RWPE1 (cell line): ENCODE results near the gene WDR88.

Experiments
- CTCF ChIA-PET: fragments of 350-600 bp; sonication (Branson Sonifier 250); formaldehyde crosslinking; extraction: SDS; loops from one replicate; lab custom pipeline; 2021; lab: Yijun Ruan, JAX
- POLR2A ChIA-PET: fragments of 400-600 bp; formaldehyde crosslinking; extraction: SDS; loops from one replicate; lab custom pipeline; 2020; ENCODE audit warnings: antibody characterized with exemption; ENCODE audit not compliant: low non-redundant PET; lab: Yijun Ruan, JAX
- DNase-seq: peaks from one replicate; pipeline ENCODE4 v3.0.0; 2012; ENCODE audit warnings: low spot score
- H3K27ac ChIP-seq: fragments of 450-650 bp; 2 replicates; pipeline ENCODE4 v1.5.1; 2017
- TF ChIP-seq, protein P1 (sequence below): fragments of 450-650 bp; conservative IDR thresholded peaks from 2 replicates; pipeline ENCODE4 v1.5.1; 2017; ENCODE audit warnings: low read depth, mild to moderate bottlenecking

The WDR88 gene

DNA sequence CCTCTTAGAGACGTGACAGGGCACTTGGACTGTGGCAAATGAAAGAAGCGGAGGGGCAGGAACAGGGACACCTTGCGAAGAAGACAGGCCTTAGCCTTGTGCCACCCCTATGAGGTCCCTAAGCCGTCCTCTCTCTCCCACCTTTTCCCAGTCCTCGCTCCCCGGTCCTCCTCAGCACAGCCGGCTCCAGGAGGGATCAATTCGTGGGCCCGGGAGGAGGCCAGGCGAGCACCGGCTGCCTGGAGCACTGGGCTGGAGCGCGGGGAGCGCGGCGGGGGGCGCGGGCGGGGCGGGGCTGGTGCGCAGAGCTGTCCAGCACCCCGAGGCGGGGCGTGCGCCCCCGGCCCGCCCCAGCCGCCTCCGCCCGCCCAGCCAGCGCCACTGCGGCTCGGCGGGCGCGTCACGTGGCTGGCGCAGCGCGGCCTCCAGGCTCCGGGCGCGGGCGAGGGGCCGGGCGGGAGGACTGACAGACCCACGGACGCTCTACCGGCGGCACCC is 62.0 kb downstream of the WDR88 start, which contains the start of gene LRP3:
TSS of gene LRP3 (plus strand) at position 466 of the 498 bp plus-strand sequence. CDS start 456 bp downstream, outside the sequence.
- TF ChIP-seq, protein P1, sequence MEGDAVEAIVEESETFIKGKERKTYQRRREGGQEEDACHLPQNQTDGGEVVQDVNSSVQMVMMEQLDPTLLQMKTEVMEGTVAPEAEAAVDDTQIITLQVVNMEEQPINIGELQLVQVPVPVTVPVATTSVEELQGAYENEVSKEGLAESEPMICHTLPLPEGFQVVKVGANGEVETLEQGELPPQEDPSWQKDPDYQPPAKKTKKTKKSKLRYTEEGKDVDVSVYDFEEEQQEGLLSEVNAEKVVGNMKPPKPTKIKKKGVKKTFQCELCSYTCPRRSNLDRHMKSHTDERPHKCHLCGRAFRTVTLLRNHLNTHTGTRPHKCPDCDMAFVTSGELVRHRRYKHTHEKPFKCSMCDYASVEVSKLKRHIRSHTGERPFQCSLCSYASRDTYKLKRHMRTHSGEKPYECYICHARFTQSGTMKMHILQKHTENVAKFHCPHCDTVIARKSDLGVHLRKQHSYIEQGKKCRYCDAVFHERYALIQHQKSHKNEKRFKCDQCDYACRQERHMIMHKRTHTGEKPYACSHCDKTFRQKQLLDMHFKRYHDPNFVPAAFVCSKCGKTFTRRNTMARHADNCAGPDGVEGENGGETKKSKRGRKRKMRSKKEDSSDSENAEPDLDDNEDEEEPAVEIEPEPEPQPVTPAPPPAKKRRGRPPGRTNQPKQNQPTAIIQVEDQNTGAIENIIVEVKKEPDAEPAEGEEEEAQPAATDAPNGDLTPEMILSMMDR: no peak
- ChIA-PET CTCF (interaction anchor here (0.6 kb wide), 1 partner anchor 48 kb away, joined by 4 read pairs; no protein-coding TSS in a partner anchor), POLR2A (interaction anchor here (0.7 kb wide), 1 partner anchor 188 kb away, joined by 3 read pairs; no protein-coding TSS in a partner anchor)
- no peak for DNase-seq
- H3K27ac ChIP-seq: no peak within 1 kb of the TSS

DNA sequence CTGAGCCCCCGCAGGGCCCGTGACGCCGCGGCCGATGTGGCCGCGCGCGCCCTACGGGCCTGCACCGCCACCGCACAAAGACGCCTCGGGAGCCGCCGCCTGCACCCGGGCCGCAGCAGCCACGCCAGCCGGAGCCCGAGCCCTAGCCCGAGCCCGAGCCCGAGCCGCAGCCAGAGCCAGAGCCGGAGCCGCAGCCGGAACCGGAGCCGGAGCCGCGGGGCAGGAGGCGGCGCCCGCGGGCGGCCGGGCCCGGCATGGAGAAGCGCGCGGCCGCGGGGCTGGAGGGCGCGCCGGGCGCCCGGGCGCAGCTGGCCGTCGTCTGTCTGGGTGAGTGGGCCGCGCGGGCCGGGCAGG is 62.6 kb downstream of the WDR88 start:
- ChIA-PET CTCF (no interaction called here), POLR2A (interaction anchor here (0.7 kb wide), 1 partner anchor 188 kb away, joined by 3 read pairs; no protein-coding TSS in a partner anchor)
- H3K27ac ChIP-seq: no peak overlapping the region

GRCh38 chr19:33194886-33195644 is 63.2 kb downstream of the WDR88 start:
- TF ChIP-seq, protein P1: no peak
- ChIA-PET POLR2A (no interaction called here), CTCF (interaction anchor here (0.6 to 0.8 kb wide), 2 partner anchors 108 to 270 kb away, joined by 3 read pairs; no protein-coding TSS in a partner anchor)
- no peak overlapping the region for H3K27ac ChIP-seq
- DNase-seq: no peak

More for the DNA sequence above, 62.6 kb downstream of the WDR88 start:
- TF ChIP-seq, protein P1: no peak
- DNase-seq: no peak

- TF ChIP-seq, protein P1: no peak
- H3K27ac ChIP-seq: no peak overlapping the region
- ChIA-PET POLR2A (no interaction called here), CTCF (interaction anchor here (0.6 to 2.8 kb wide), 3 partner anchors 12 to 271 kb away, joined by 3 to 8 read pairs (median 3); no protein-coding TSS in a partner anchor)
- no peak for DNase-seq
Measured at GRCh38 chr19:33195645-33196347, 63.9 kb downstream of the WDR88 start.

- no peak overlapping the region for H3K27ac ChIP-seq
- DNase-seq: no peak
- ChIA-PET CTCF (interaction anchor here (0.9 to 2.8 kb wide), 2 partner anchors 13 to 16 kb away, joined by 6 to 8 read pairs; no protein-coding TSS in a partner anchor), POLR2A (interaction anchor here (0.6 kb wide), 1 partner anchor 12 kb away, joined by 5 read pairs; no protein-coding TSS in a partner anchor)
- TF ChIP-seq, protein P1: no peak
Measured at GRCh38 chr19:33196446-33197193, 64.7 kb downstream of the WDR88 start.
